ENCODE results near the gene PTGER1. TPM values are rescaled to one million over a fixed set of nuclear protein-coding genes. Genes with fewer than 3 reads are reported as not detected.

PTGER1 gene
- total and polyA plus RNA-seq, 2 of the 4 experiments (the other 2 are of a cell fraction) = 0.54 to 0.60 TPM

- Histone ChIP-seq H4K91ac (ENCODE audit: insufficient read depth, low read depth, low read length) (no peak overlapping the region), H3K4ac (ENCODE audit: low read depth, low read length) (no peak overlapping the region), H2BK20ac (ENCODE audit: low read depth, low read length) (no peak overlapping the region), H4K20me1 (ENCODE audit: insufficient read depth, low read length) (peaks cover 45% of the 10 kb centered on the region), H3K9ac (ENCODE audit: low read depth, low read length) (no peak overlapping the region), H3K79me1 (ENCODE audit: low read depth in 1 of 2, low read length in 2 of 2) (peaks cover 23 to 58% of the 10 kb centered on the region in 2 experiments), H2BK5ac (ENCODE audit: low read depth, low read length, poor library complexity, severe bottlenecking) (no peak overlapping the region), H3K27me3 (ENCODE audit: control insufficient read depth, insufficient read depth, low read length) (no peaks in the 10 kb centered on the region), H3K23ac (ENCODE audit: low read depth, low read length) (no peak overlapping the region), H2AK5ac (ENCODE audit: low read depth, low read length) (no peak overlapping the region), H3K36me3 (ENCODE audit: control insufficient read depth, insufficient read depth, low read length) (peaks cover 27% of the 10 kb centered on the region), H3K9me1 (ENCODE audit: insufficient read depth, low read length) (peaks cover 25% of the 10 kb centered on the region), H2BK120ac (ENCODE audit: low read depth, low read length) (no peak overlapping the region), H3K56ac (ENCODE audit: extremely low read depth, insufficient read depth, low read length) (no peak overlapping the region), H3K4me3 (ENCODE audit: insufficient read depth, low read depth, low read length) (no peak overlapping the region), H3K4me1 (ENCODE audit: control insufficient read depth, insufficient read depth, low read length) (peaks cover 19% of the 10 kb centered on the region), H3K9me3 (ENCODE audit: control insufficient read depth, insufficient read depth, low read length) (no peaks in the 10 kb centered on the region), H4K8ac (ENCODE audit: low read depth in 2 of 2, low read length in 2 of 2) (no peak overlapping the region), H3K27ac (ENCODE audit: insufficient read depth, low read length) (no peak overlapping the region), H3K4me2 (ENCODE audit: low read depth, low read length) (no peak overlapping the region), H2AK9ac (replicated peaks; ENCODE audit: low read depth, low read length, poor library complexity) (peak overlapping the region; percentile 7), H4K5ac (ENCODE audit: low read depth, low read length) (no peak overlapping the region), H3K18ac (ENCODE audit: low read depth, low read length) (no peak overlapping the region), H2BK15ac (ENCODE audit: low read depth, low read length) (no peak overlapping the region), H2AFZ (replicated peaks; ENCODE audit: low read length, poor library complexity) (no peak overlapping the region), H3K14ac (replicated peaks; ENCODE audit: low read depth, low read length) (no peak overlapping the region)
- dilution Hi-C loops (cut with HindIII; ENCODE audit: low sequenced_read_pairs, unreplicated experiment) = no loop called here
- in situ Hi-C loops (cut with MboI; ENCODE audit: low sequenced_read_pairs) = no loop called here
- intact Hi-C loops (cut with micrococcal nuclease) = no loop called here
- POLR2A ChIA-PET (ENCODE audit: unreplicated experiment) = interaction anchor here (0.5 kb wide), 1 partner anchor 15 kb away, joined by 3 read pairs; no protein-coding TSS in a partner anchor
- ATAC-seq (ENCODE audit: low read depth) (no peak), DNase-seq (no peak)
- 90% methylated on average over 5 of the region's 8 CpGs; no CpG with 5 or more reads in 1 of the 2 experiments for WGBS, 2 experiments (ENCODE audit: extremely low coverage in 2 of 2, insufficient read length in 1 of 2)
- BruUV-seq (replicated peaks) = no TSS peak
- CTCF ChIA-PET = no interaction called here
- no peak for TF ChIP-seq MXI1 (IDR thresholded peaks at IDR 0.05; ENCODE audit: borderline replicate concordance, low read depth, low read length)
- TF ChIP-seq CHD1 (IDR thresholded peaks at IDR 0.05; ENCODE audit: low read depth, low read length) = no peak
- TF ChIP-seq POLR2A (IDR thresholded peaks at IDR 0.05; ENCODE audit: low read depth, low read length) = no peak
- TF ChIP-seq FOS (IDR thresholded peaks at IDR 0.05; ENCODE audit: low read depth, low read length) = no peak
- TF ChIP-seq RAD21 (IDR thresholded peaks at IDR 0.05; ENCODE audit: low read length) = no peak
- TF ChIP-seq MAZ (IDR thresholded peaks at IDR 0.05; ENCODE audit: borderline replicate concordance, low read depth, low read length) = no peak
- TF ChIP-seq SMC3 (IDR thresholded peaks at IDR 0.05; ENCODE audit: low read depth, low read length) = no peak
- no peak for TF ChIP-seq MAFK (IDR thresholded peaks at IDR 0.05; ENCODE audit: low read depth, low read length)
- no peak for TF ChIP-seq USF2 (IDR thresholded peaks at IDR 0.05; ENCODE audit: low read depth, low read length)
- TF ChIP-seq RCOR1 (IDR thresholded peaks at IDR 0.05; ENCODE audit: insufficient replicate concordance, low read length) = no peak
- no peak for TF ChIP-seq NFE2L2 (IDR thresholded peaks at IDR 0.05; ENCODE audit: low read depth, low read length)
- no peak for TF ChIP-seq CEBPB (IDR thresholded peaks at IDR 0.05; ENCODE audit: low read depth, low read length)
- TF ChIP-seq RFX5 (IDR thresholded peaks at IDR 0.05; ENCODE audit: low read depth, low read length) = no peak
- TF ChIP-seq, protein P1, sequence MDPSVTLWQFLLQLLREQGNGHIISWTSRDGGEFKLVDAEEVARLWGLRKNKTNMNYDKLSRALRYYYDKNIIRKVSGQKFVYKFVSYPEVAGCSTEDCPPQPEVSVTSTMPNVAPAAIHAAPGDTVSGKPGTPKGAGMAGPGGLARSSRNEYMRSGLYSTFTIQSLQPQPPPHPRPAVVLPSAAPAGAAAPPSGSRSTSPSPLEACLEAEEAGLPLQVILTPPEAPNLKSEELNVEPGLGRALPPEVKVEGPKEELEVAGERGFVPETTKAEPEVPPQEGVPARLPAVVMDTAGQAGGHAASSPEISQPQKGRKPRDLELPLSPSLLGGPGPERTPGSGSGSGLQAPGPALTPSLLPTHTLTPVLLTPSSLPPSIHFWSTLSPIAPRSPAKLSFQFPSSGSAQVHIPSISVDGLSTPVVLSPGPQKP (IDR thresholded peaks at IDR 0.05; ENCODE audit: borderline replicate concordance, low read depth, low read length) = no peak
- no peak for TF ChIP-seq BHLHE40 (IDR thresholded peaks at IDR 0.05; ENCODE audit: low read depth, low read length)
- TF ChIP-seq, protein P2, sequence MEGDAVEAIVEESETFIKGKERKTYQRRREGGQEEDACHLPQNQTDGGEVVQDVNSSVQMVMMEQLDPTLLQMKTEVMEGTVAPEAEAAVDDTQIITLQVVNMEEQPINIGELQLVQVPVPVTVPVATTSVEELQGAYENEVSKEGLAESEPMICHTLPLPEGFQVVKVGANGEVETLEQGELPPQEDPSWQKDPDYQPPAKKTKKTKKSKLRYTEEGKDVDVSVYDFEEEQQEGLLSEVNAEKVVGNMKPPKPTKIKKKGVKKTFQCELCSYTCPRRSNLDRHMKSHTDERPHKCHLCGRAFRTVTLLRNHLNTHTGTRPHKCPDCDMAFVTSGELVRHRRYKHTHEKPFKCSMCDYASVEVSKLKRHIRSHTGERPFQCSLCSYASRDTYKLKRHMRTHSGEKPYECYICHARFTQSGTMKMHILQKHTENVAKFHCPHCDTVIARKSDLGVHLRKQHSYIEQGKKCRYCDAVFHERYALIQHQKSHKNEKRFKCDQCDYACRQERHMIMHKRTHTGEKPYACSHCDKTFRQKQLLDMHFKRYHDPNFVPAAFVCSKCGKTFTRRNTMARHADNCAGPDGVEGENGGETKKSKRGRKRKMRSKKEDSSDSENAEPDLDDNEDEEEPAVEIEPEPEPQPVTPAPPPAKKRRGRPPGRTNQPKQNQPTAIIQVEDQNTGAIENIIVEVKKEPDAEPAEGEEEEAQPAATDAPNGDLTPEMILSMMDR (conservative IDR thresholded peaks at IDR 0.05; ENCODE audit: low read depth, low read length) = no peak
These were observed 39.2 kb upstream of the PTGER1 start for GRCh38 chr19:14514215-14514863.
